Lower lobe of right lung (tissue), 2 donors: ENCODE measurements around the gene ZSCAN9. TPM values are rescaled to one million over a fixed set of nuclear protein-coding genes. Genes with fewer than 3 reads are reported as not detected.

Source experiments
- ATAC-seq, 2 donors: fragments of 200-7000 bp; cut with Tn5 transposase; one replicate each; pipeline ENCODE4 v1.9.1; 2020 to 2022; ENCODE audit warnings: mild to moderate bottlenecking in 2 of 2, moderate library complexity in 2 of 2
- DNase-seq: peaks from one replicate; pipeline ENCODE4 v3.0.0-alpha.2; 2020
- H3K27ac ChIP-seq: fragments of 200-600 bp; one replicate; pipeline ENCODE4 v1.8.0; 2022
- H3K27me3 ChIP-seq: fragments of 200-600 bp; one replicate; pipeline ENCODE4 v1.8.0; 2022; ENCODE audit warnings: low read depth
- H3K36me3 ChIP-seq: fragments of 200-600 bp; one replicate; pipeline ENCODE4 v1.8.0; 2022; ENCODE audit warnings: mild to moderate bottlenecking
- H3K4me1 ChIP-seq: fragments of 200-600 bp; one replicate; pipeline ENCODE4 v1.8.0; 2022
- H3K4me3 ChIP-seq: fragments of 200-600 bp; one replicate; pipeline ENCODE4 v1.8.0; 2022; ENCODE audit warnings: mild to moderate bottlenecking
- H3K9me3 ChIP-seq: fragments of 200-600 bp; one replicate; pipeline ENCODE4 v1.8.0; 2022
- CTCF ChIP-seq: fragments of 200-600 bp; IDR thresholded peaks from one replicate; pipeline ENCODE4 v1.8.0; 2022; ENCODE audit warnings: antibody characterized with exemption, mild to moderate bottlenecking
- intact Hi-C: fragments of 100-400 bp; cut with DNase I; formaldehyde crosslinking; loops from one replicate; pipeline ENCODE4 v1.11.0; 2022
- total RNA-seq: library from RNA; stranded (reverse); fragmentation: NEBNext Ultra II Directional; extraction: Animal tissue kit (Norgen Biotek cat#: 25700); gene quantifications from one replicate; pipeline ENCODE4 v1.2.1, GENCODE V29; 2021
- donor health status: DM: no; HTN: yes; CAD: no; lungs with severe emphysema.

The ZSCAN9 gene
- total RNA-seq, 1 donor from 2014 or later = 11.3 TPM

- Histone ChIP-seq H3K9me3 (no peaks in the 10 kb centered on the region), H3K27me3 (peaks cover 40% of the 10 kb centered on the region)
Observed at GRCh38 chr6:28203201-28203600, 21.9 kb upstream of the ZSCAN9 start.

GRCh38 chr6:28205879-28206278 is 19.2 kb upstream of the ZSCAN9 start:
- peaks cover 12% of the 10 kb centered on the region for H3K4me1 ChIP-seq
- H3K9me3 ChIP-seq = no peaks in the 10 kb centered on the region
- H3K27ac ChIP-seq = no peak overlapping the region
- DNase-seq = no peak
- H3K36me3 ChIP-seq = no peaks in the 10 kb centered on the region
- peaks cover 60% of the 10 kb centered on the region for H3K27me3 ChIP-seq
- intact Hi-C loops = no loop called here
- ATAC-seq = no peak
- no peak overlapping the region for H3K4me3 ChIP-seq
- TF ChIP-seq CTCF = no peak

More at GRCh38 chr6:28203201-28203600, 21.9 kb upstream of the ZSCAN9 start:
- Histone ChIP-seq H3K27ac (no peak overlapping the region), H3K4me3 (no peak overlapping the region), H3K4me1 (peaks cover 11% of the 10 kb centered on the region), H3K36me3 (no peaks in the 10 kb centered on the region)
- DNase-seq (no peak), ATAC-seq (no peak)
- TF ChIP-seq CTCF = no peak
- intact Hi-C loops = no loop called here

GRCh38 chr6:28206527-28206926 is 18.5 kb upstream of the ZSCAN9 start:
- Histone ChIP-seq H3K4me3 (no peak overlapping the region), H3K4me1 (peaks cover 12% of the 10 kb centered on the region), H3K27me3 (peaks cover 67% of the 10 kb centered on the region), H3K27ac (no peak overlapping the region), H3K36me3 (no peaks in the 10 kb centered on the region), H3K9me3 (no peaks in the 10 kb centered on the region)
- no peak for ATAC-seq
- no peak for DNase-seq
- no peak for TF ChIP-seq CTCF
- intact Hi-C loops = no loop called here

- Histone ChIP-seq H3K27ac (peak overlapping the region; percentile 26), H3K9me3 (no peaks in the 10 kb centered on the region), H3K27me3 (peaks cover 71% of the 10 kb centered on the region), H3K4me1 (peaks cover 15% of the 10 kb centered on the region), H3K36me3 (no peaks in the 10 kb centered on the region), H3K4me3 (peak overlapping the region; percentile 45)
- TF ChIP-seq CTCF = no peak
- no peak for DNase-seq
- intact Hi-C loops = no loop called here
- peak; percentile 47 to 77 for ATAC-seq
Observed at GRCh38 chr6:28206928-28207509, 18.1 kb upstream of the ZSCAN9 start.

DNA sequence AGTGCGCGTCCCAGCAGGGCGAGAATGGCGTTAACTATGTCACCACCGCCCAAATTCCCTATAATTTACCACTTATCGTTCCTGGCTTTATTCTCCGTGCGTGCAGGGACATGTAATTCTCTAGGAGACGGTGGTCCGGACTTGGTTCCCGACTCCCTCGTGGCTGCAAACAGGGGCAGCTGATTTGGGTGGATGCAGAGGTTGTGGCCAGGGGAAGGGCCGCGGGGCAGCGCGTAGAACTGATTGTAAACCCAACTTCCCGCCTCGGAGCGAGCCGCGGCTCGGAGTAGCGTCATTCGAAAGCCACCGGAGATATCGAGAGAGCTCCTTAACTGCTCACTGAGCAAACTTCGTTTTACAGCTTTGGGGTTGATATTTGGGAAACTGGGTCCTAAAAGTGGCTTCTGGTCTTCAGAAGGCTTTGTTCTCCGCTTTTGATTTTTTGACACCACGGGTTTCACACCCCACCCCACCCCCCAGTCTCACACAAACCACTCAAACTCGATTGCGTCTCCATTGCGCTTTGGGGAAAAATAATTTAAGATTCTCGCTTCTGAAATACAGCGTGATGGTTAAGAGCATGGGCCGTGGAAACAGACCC is 17.5 kb upstream of the ZSCAN9 start:
- no peak for DNase-seq
- Histone ChIP-seq H3K4me1 (peaks cover 21% of the 10 kb centered on the region), H3K36me3 (no peaks in the 10 kb centered on the region), H3K9me3 (no peaks in the 10 kb centered on the region), H3K4me3 (peak overlapping the region; percentile 45), H3K27me3 (peaks cover 77% of the 10 kb centered on the region), H3K27ac (peak overlapping the region; percentile 26)
- intact Hi-C loops = no loop called here
- no peak for TF ChIP-seq CTCF
- ATAC-seq = peak; percentile 70 to 82
